Parietal lobe (tissue), 1 donor: ENCODE measurements around the gene RIOX2. TPM values are rescaled to one million over a fixed set of nuclear protein-coding genes. Genes with fewer than 3 reads are reported as not detected.

Source experiments
- total RNA-seq: library from RNA; depleted of rRNA; stranded (reverse); fragments of >200 nt; gene quantifications from one replicate; pipeline ENCODE4 v1.2.3, GENCODE V29; 2014

Gene RIOX2
- 17.2 TPM for total RNA-seq

GRCh38 chr3:97971679-97972567 lies at the start of gene RIOX2:
RIOX2 (minus strand) TSS chr3:97972431; CDS start chr3:97967593, 4,838 bp downstream.

Other genes with a start within 250 kb of the RIOX2 start
- 34.7 TPM for gene ARL6, start 207.7 kb downstream of the RIOX2 start, total RNA-seq
- gene CRYBG3, start 150.4 kb downstream of the RIOX2 start, total RNA-seq = 7.2 TPM
- gene GABRR3, start 62.9 kb upstream of the RIOX2 start, total RNA-seq = not detected
- gene OR5AC2, start 114.7 kb upstream of the RIOX2 start, total RNA-seq = not detected
- gene OR5H1, start 158.3 kb upstream of the RIOX2 start, total RNA-seq = not detected
- not detected for gene OR5H14, start 175.0 kb upstream of the RIOX2 start, total RNA-seq
- not detected for gene OR5H15, start 194.3 kb upstream of the RIOX2 start, total RNA-seq